ENCODE data around the gene IL1RL2.

GRCh38 chr2:102172745-102173144, 14.1 kb upstream of the IL1RL2 start:
- TF ChIP-seq ZFP30 (CRISPR knock-in tag; IDR thresholded peaks at IDR 0.05): no peak
- TF ChIP-seq ARNTL (CRISPR knock-in tag; IDR thresholded peaks at IDR 0.05; ENCODE audit: borderline replicate concordance, low read depth): no peak
- TF ChIP-seq TOX (CRISPR knock-in tag; IDR thresholded peaks at IDR 0.05; ENCODE audit: borderline replicate concordance): no peak
- no peak for TF ChIP-seq ZNF70 (CRISPR knock-in tag; IDR thresholded peaks at IDR 0.05)

Measured in SK-N-SH treated with all-trans-retinoic acid at 6 μM for 48 hours (cell line).